CD8-positive, alpha-beta memory T cell (primary cell): ENCODE results near the gene OSBPL10. TPM values are rescaled to one million over a fixed set of nuclear protein-coding genes. Genes with fewer than 3 reads are reported as not detected.
"Not testable (repeated sequence)": the region's sequence is repeated elsewhere in the genome, so short reads cannot be mapped to it uniquely, and the experiment has no call there.

Experiments used
- CTCF ChIA-PET: fragments of 350-600 bp; sonication (Branson Sonifier 250); formaldehyde crosslinking; loops from one replicate; lab custom pipeline; 2021; ENCODE audit warnings: antibody characterized with exemption; lab: Charles Lee
- POLR2A ChIA-PET: fragments of 350-600 bp; sonication (Branson Sonifier 250); formaldehyde crosslinking; loops from one replicate; lab custom pipeline; 2021; ENCODE audit warnings: antibody characterized with exemption; lab: Charles Lee
- DNase-seq, 5 donors: peaks; one replicate each; pipeline versions ENCODE4 v3.0.0 to v3.0.0-alpha.2; 2020 to 2022; ENCODE audit warnings: mixed read lengths in 1 of 5
- H3K27ac ChIP-seq: one replicate; pipeline ENCODE4 v1.7.0; 2013; ENCODE audit warnings: low read depth, mild to moderate bottlenecking, low read length, moderate library complexity
- H3K27me3 ChIP-seq: 2 replicates; pipeline ENCODE4 v1.7.0; 2013; ENCODE audit warnings: low read length, mild to moderate bottlenecking; ENCODE audit not compliant: insufficient read depth, poor library complexity, severe bottlenecking
- H3K36me3 ChIP-seq: 2 replicates; pipeline ENCODE4 v1.7.0; 2013; ENCODE audit warnings: mild to moderate bottlenecking, low read length, moderate library complexity; ENCODE audit not compliant: insufficient read depth
- H3K4me1 ChIP-seq: 2 replicates; pipeline ENCODE4 v1.7.0; 2013; ENCODE audit warnings: mild to moderate bottlenecking, low read length, moderate library complexity; ENCODE audit not compliant: insufficient read depth
- H3K4me3 ChIP-seq: 2 replicates; pipeline ENCODE4 v1.7.0; 2013; ENCODE audit warnings: mild to moderate bottlenecking, low read length
- H3K9me3 ChIP-seq: 2 replicates; pipeline ENCODE4 v1.7.0; 2013; ENCODE audit warnings: mild to moderate bottlenecking, low read length
- H3K27ac Mint-ChIP-seq, 8 donors: one replicate each; pipeline ENCODE4 v1.8.0; 2020 to 2021; ENCODE audit warnings: mixed read lengths in 8 of 8, mild to moderate bottlenecking in 6 of 8, inconsistent platforms in 3 of 8, moderate library complexity in 3 of 8
- H3K27me3 Mint-ChIP-seq, 2 donors: one replicate each; pipeline ENCODE4 v1.8.0; 2020 to 2021; ENCODE audit warnings: mixed read lengths in 2 of 2, mild to moderate bottlenecking in 1 of 2, moderate library complexity in 1 of 2
- H3K36me3 Mint-ChIP-seq, 3 donors: one replicate each; pipeline ENCODE4 v1.8.0; 2020 to 2021; ENCODE audit warnings: mixed read lengths in 3 of 3, inconsistent platforms in 1 of 3, mild to moderate bottlenecking in 1 of 3
- H3K4me1 Mint-ChIP-seq, 3 donors: one replicate each; pipeline ENCODE4 v1.8.0; 2020 to 2021; ENCODE audit warnings: mixed read lengths in 3 of 3, inconsistent platforms in 1 of 3, mild to moderate bottlenecking in 1 of 3
- H3K4me3 Mint-ChIP-seq, 7 donors: one replicate each; pipeline ENCODE4 v1.8.0; 2020 to 2021; ENCODE audit warnings: mixed read lengths in 7 of 7, mild to moderate bottlenecking in 6 of 7, moderate library complexity in 4 of 7, inconsistent platforms in 2 of 7
- H3K9me3 Mint-ChIP-seq, 5 donors: one replicate each; pipeline ENCODE4 v1.8.0; 2020 to 2022; ENCODE audit warnings: mixed read lengths in 5 of 5, mild to moderate bottlenecking in 3 of 5, moderate library complexity in 2 of 5, inconsistent platforms in 1 of 5
- polyA plus RNA-seq: library from polyadenylated mRNA; unstranded; fragments of 300-500 nt; fragmentation: Illumina TruSeq; gene quantifications from one replicate; pipeline ENCODE4 v1.2.3, GENCODE V29; 2021
- total RNA-seq, 2 experiments: library from RNA; stranded (reverse); gene quantifications; one replicate each; pipeline ENCODE4 v1.2.3, GENCODE V29; 2021

Gene OSBPL10
- total and polyA plus RNA-seq, 3 experiments from 2014 or later, result 0.12 to 3.0 (median 2.6) TPM

DNA sequence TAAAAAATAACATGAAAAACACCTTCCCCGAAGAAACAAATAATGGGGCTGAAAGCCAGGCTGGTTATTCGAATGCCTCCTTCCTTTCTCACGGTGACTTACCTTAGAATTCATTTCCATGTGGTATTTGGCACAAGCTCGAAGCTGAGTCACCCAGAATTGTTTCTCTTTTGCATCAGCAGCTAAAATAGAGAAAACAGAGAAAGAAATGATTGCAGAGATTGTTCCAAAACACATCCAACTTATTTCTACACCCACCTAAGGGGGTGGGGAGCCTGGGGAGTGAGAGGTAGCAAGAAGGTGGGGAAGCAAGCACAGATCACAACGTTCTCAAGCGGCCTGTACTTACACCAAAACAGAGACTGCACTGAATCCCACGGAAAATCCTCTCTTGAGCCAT lies 104.7 kb downstream of the OSBPL10 start:
- ChIA-PET POLR2A (no interaction called here), CTCF (no interaction called here)
- H3K27ac Mint-ChIP-seq, result peak overlapping the region in 1 of 8 donors; percentile 48

DNA sequence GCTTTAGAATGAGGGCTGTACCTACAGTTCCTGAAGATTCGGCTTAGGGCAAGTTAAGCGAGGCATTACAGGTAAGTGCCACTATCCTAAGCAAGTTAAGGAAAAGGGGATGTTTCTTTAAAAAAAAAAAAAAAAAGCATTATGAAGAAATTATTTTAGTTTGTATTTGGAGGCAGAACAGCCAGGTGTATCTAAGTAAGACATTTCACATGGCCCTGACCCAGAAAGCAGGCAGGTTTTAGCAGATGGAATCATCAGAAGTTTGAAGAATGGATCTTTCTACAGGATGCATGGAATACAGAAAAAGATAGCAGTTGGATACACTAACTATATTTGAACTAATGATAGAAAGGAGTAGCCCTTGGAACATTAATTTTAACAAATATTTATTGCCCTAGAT lies 105.6 kb downstream of the OSBPL10 start:
- Mint-ChIP-seq H3K36me3 (no peaks in the 10 kb centered on the region), H3K4me3 (no peak overlapping the region), H3K27ac (no peak overlapping the region), H3K27me3 (peaks cover 1 to 2% of the 10 kb centered on the region in 2 donors), H3K9me3 (no peaks in the 10 kb centered on the region), H3K4me1 (no peaks in the 10 kb centered on the region)
- no peak for DNase-seq
- Histone ChIP-seq H3K27ac (no peak overlapping the region), H3K4me3 (no peak overlapping the region), H3K9me3 (no peaks in the 10 kb centered on the region), H3K36me3 (no peaks in the 10 kb centered on the region), H3K27me3 (no peaks in the 10 kb centered on the region), H3K4me1 (no peaks in the 10 kb centered on the region)
- CTCF ChIA-PET, result no interaction called here
- POLR2A ChIA-PET, result no interaction called here

More for the DNA sequence above, 104.7 kb downstream of the OSBPL10 start:
- Mint-ChIP-seq H3K27me3 (peaks cover 2 to 4% of the 10 kb centered on the region in 2 donors), H3K4me3 (no peak overlapping the region), H3K4me1 (no peaks in the 10 kb centered on the region), H3K36me3 (no peaks in the 10 kb centered on the region), H3K9me3 (no peaks in the 10 kb centered on the region)
- H3K9me3 ChIP-seq, result no peaks in the 10 kb centered on the region
- no peaks in the 10 kb centered on the region for H3K4me1 ChIP-seq
- DNase-seq, result no peak
- no peaks in the 10 kb centered on the region for H3K27me3 ChIP-seq
- no peak overlapping the region for H3K4me3 ChIP-seq
- no peak overlapping the region for H3K27ac ChIP-seq
- no peaks in the 10 kb centered on the region for H3K36me3 ChIP-seq

DNA sequence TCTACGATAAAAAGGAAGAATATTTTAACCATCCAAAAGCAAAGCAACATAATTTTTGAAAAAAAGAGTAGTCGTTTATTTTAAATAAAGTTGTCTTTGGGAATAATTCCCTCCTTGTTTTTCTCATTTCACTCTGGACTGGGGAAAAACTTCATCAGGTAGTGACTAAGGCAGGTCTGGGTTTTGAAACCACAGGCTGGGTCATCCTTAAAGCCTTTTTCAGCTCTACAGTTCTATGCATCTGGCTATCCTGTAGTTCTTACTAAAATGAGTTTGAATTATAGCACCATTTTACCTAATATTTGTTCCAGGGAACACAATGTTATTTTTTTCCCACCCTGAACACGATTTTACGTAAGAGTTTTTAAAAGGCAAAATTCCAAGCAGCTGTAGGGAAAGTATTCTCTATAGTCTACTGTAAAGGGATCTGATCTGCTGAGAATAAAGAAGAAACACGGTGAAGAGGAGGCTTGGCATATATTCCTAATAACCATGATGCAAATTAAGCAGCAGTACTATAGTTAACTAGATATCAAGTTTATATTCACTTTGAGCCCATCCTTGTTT lies 107.7 kb downstream of the OSBPL10 start:
- Mint-ChIP-seq H3K27ac (no peak overlapping the region), H3K27me3 (peaks cover 0 to 2% of the 10 kb centered on the region in 2 donors), H3K4me1 (no peaks in the 10 kb centered on the region), H3K36me3 (no peaks in the 10 kb centered on the region), H3K9me3 (no peaks in the 10 kb centered on the region), H3K4me3 (no peak overlapping the region)
- H3K27ac ChIP-seq, result no peak overlapping the region
- no peaks in the 10 kb centered on the region for H3K4me1 ChIP-seq
- POLR2A ChIA-PET, result no interaction called here
- H3K27me3 ChIP-seq, result no peaks in the 10 kb centered on the region
- H3K4me3 ChIP-seq, result no peak overlapping the region
- H3K36me3 ChIP-seq, result no peaks in the 10 kb centered on the region
- H3K9me3 ChIP-seq, result no peaks in the 10 kb centered on the region
- CTCF ChIA-PET, result no interaction called here
- DNase-seq, result no peak

DNA sequence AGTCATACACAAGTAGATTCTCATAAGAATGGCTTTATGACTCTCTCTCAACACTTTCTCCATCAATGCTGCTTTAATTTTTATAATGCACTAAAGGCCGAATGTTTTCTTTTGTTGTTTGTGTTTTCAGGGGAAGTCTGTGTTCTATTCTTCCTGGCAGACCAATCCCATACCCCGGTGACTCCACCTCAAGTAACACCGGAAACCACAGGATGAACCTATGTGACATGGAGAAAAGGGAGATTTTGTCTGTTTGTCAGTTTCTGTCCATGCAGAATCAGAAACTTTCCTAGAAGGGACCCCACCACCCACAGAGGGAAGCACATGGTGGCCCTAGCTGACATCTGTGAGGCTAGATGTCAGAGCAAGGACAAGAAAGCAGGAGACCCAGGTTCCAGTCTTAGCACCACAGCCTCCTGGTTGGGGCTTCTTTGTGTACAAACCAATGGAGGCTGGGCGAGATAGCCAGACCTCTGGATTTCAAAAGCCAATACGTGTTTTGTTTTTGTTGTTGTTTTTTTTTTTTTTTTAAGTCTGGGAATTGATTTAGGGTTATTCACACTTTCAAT lies 109.0 kb downstream of the OSBPL10 start:
- Histone ChIP-seq H3K27me3 (no peaks in the 10 kb centered on the region), H3K36me3 (no peaks in the 10 kb centered on the region), H3K4me1 (no peaks in the 10 kb centered on the region), H3K27ac (no peak overlapping the region), H3K4me3 (no peak overlapping the region), H3K9me3 (no peaks in the 10 kb centered on the region)
- Mint-ChIP-seq H3K27me3 (peaks cover 0 to 2% of the 10 kb centered on the region in 2 donors), H3K9me3 (no peaks in the 10 kb centered on the region), H3K27ac (no peak overlapping the region), H3K4me1 (no peaks in the 10 kb centered on the region), H3K4me3 (no peak overlapping the region), H3K36me3 (no peaks in the 10 kb centered on the region)
- DNase-seq, result no peak
- ChIA-PET CTCF (no interaction called here), POLR2A (no interaction called here)

DNA sequence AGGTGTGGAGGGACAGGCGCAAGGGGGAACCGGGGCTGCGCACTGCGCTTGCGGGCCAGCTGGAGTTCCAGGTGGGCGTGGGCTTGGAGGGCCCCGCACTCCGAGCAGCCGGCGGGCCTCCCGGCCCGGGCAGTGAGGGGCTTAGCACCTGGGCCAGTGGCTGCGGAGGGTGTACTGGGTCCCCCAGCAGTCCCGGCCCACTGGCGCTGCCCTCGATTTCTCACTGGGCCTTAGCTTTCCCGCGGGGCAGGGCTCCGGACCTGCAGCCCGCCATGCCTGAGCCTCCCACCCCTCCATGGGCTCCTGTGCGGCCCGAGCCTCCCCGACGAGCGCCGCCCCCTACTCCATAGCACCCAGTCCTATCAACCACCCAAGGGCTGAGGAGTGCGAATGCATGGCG lies 111.0 kb downstream of the OSBPL10 start:
- not testable (repeated sequence) for H3K36me3 ChIP-seq
- CTCF ChIA-PET, result interaction anchor here (0.6 kb wide), 1 partner anchor 81 kb away, joined by 4 read pairs; no protein-coding TSS in a partner anchor

DNA sequence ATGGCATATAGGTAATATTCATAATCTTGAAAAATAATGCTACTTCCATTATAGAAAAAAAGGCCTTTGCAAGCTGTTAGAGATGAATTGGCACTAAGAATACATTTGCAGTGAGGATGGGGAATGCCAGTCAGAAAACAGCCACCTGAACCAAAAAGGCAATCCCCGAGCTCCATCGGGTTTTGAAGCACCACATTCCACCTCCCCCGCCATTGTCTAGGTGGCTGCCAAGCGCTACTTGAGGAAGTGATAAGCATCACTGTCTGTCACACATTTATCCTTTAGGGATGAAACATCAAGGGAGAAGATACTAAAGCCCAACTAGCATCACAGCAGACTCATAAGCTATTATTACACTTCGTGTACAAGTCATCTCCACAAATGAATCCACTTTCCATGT lies 112.8 kb downstream of the OSBPL10 start:
- CTCF ChIA-PET, result no interaction called here
- Histone ChIP-seq H3K4me1 (no peaks in the 10 kb centered on the region), H3K9me3 (no peaks in the 10 kb centered on the region), H3K27me3 (no peaks in the 10 kb centered on the region), H3K4me3 (no peak overlapping the region), H3K27ac (no peak overlapping the region), H3K36me3 (no peaks in the 10 kb centered on the region)
- no peaks in the 10 kb centered on the region for H3K36me3 Mint-ChIP-seq
- DNase-seq, result no peak
- POLR2A ChIA-PET, result no interaction called here
- no peaks in the 10 kb centered on the region for H3K4me1 Mint-ChIP-seq
- H3K27ac Mint-ChIP-seq, result peak overlapping the region in 1 of 8 donors; percentile 57
- no peak overlapping the region for H3K4me3 Mint-ChIP-seq
- peaks cover 4 to 14% of the 10 kb centered on the region in 2 donors for H3K27me3 Mint-ChIP-seq
- H3K9me3 Mint-ChIP-seq, result no peaks in the 10 kb centered on the region

More for the DNA sequence above, 111.0 kb downstream of the OSBPL10 start:
- H3K4me1 ChIP-seq, H3K9me3 ChIP-seq, H3K27ac Mint-ChIP-seq, POLR2A ChIA-PET, H3K9me3 Mint-ChIP-seq, H3K4me1 Mint-ChIP-seq, H3K4me3 ChIP-seq, DNase-seq, H3K36me3 Mint-ChIP-seq, H3K27me3 ChIP-seq, H3K27me3 Mint-ChIP-seq, H3K27ac ChIP-seq, H3K4me3 Mint-ChIP-seq: not testable (repeated sequence)

DNA sequence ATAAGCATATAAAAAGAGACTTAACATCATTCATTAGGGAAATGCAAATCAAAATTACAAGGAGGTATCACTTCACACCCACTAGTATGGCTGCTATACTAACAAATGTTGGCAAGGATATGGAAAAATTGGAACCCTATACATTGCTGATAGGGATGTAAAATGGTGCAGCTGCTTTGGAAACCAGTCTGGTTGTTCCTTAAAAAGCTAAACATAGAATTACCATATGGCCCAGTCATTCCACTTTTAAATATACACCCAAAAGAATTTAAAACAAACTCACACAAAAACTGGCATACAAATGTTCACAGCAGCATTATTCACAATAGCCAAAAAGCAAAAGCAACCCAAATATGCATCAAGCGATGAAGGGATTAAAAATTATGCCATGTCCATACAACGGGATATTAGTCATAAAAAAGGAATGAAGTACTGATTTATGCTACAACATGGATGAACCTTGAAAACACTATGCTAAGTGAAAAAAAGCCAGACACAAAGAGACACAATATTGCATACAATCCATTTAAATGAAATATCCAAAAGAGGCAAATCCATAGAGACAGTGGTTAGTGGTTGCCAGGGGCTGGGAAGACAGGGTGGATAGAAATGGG lies 118.3 kb downstream of the OSBPL10 start:
- H3K9me3 Mint-ChIP-seq, result no peaks in the 10 kb centered on the region
- no peak overlapping the region for H3K27ac ChIP-seq
- no peaks in the 10 kb centered on the region for H3K36me3 Mint-ChIP-seq
- ChIA-PET CTCF (no interaction called here), POLR2A (no interaction called here)
- H3K27ac Mint-ChIP-seq, result no peak overlapping the region
- H3K4me1 ChIP-seq, result no peaks in the 10 kb centered on the region
- no peak for DNase-seq
- H3K27me3 ChIP-seq, result no peaks in the 10 kb centered on the region
- no peaks in the 10 kb centered on the region for H3K36me3 ChIP-seq
- peaks cover 12 to 36% of the 10 kb centered on the region in 2 donors for H3K27me3 Mint-ChIP-seq
- H3K4me1 Mint-ChIP-seq, result no peaks in the 10 kb centered on the region
- H3K9me3 ChIP-seq, result no peaks in the 10 kb centered on the region
- H3K4me3 ChIP-seq, result no peak overlapping the region
- no peak overlapping the region for H3K4me3 Mint-ChIP-seq

DNA sequence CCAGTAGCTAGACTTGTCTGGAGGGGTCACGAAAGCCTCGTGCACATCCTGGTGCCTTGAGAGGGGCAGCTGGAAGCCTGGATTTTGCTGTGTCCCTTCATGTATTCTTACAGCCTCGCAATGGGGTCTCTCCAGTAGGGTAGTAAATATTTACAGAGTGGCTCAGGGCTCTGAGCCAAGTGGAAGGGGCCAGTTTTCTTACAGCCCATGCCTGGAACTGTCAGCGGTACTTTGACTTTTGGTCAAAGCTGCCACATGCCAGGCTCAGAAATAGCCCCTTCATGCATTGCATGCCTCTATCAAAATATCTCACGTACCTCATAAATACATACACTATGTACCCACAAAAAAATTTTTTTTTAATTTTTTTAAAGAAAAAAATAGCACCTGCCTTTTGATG lies 119.2 kb downstream of the OSBPL10 start:
- POLR2A ChIA-PET, result no interaction called here

More for the DNA sequence above, 119.2 kb downstream of the OSBPL10 start:
- DNase-seq, result no peak
- Mint-ChIP-seq H3K36me3 (no peaks in the 10 kb centered on the region), H3K27me3 (peaks cover 12 to 36% of the 10 kb centered on the region in 2 donors), H3K4me1 (no peaks in the 10 kb centered on the region), H3K4me3 (no peak overlapping the region), H3K27ac (no peak overlapping the region), H3K9me3 (no peaks in the 10 kb centered on the region)
- CTCF ChIA-PET, result no interaction called here
- no peaks in the 10 kb centered on the region for H3K36me3 ChIP-seq
- no peak overlapping the region for H3K4me3 ChIP-seq
- H3K27me3 ChIP-seq, result no peaks in the 10 kb centered on the region
- no peaks in the 10 kb centered on the region for H3K4me1 ChIP-seq
- no peak overlapping the region for H3K27ac ChIP-seq
- no peaks in the 10 kb centered on the region for H3K9me3 ChIP-seq
